Stimulated activated CD8-positive, alpha-beta memory T cell treated with anti-CD3 and anti-CD28 coated beads, Interleukin-15, amount 100 ng/mL, for 4 hours (primary cell): Measurements from ENCODE around the gene RBM7.

ENCODE experiments used
- DNase-seq, 2 donors: peaks; one replicate each; pipeline ENCODE4 v3.0.0-alpha.2; 2020; ENCODE audit warnings: low read depth in 2 of 2

Gene RBM7

GRCh38 chr11:114400216-114400914 lies at the start of gene RBM7, which contains the start of gene C11orf71:
RBM7 (plus strand) TSS chr11:114400666; CDS start chr11:114400672, 6 bp downstream.
C11orf71 (minus strand) TSS chr11:114400511; CDS start chr11:114400331, 180 bp downstream.
- peak; percentile 97 to 98 for DNase-seq

DNA sequence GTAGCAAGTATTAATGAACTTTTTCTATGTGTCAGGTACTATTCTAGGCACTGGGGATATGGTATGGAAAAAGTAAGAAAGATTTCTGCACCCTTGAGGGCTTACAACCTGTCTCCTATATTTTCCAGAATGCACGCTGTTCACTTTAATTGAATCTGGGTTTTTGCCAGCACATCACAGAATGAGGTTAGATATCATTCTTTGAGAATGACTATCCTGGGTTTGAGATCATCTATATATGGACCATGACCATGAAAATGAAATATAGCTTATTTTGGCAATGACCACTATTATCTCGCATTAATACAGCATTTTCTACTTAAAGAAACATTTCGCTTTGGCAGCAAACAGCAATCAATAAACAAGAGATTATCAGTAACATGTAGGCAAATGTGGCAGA lies 47.0 kb upstream of the RBM7 start:
- no peak for DNase-seq

- no peak for DNase-seq
Measured at GRCh38 chr11:114354076-114354475, 46.4 kb upstream of the RBM7 start.

GRCh38 chr11:114358716-114359115 lies 41.8 kb upstream of the RBM7 start:
- DNase-seq: no peak

- DNase-seq: no peak
Measured at GRCh38 chr11:114359342-114359741, 41.1 kb upstream of the RBM7 start.

GRCh38 chr11:114362326-114362725 lies 38.1 kb upstream of the RBM7 start:
- no peak for DNase-seq

- no peak for DNase-seq
Measured at GRCh38 chr11:114362958-114363357, 37.5 kb upstream of the RBM7 start.

DNA sequence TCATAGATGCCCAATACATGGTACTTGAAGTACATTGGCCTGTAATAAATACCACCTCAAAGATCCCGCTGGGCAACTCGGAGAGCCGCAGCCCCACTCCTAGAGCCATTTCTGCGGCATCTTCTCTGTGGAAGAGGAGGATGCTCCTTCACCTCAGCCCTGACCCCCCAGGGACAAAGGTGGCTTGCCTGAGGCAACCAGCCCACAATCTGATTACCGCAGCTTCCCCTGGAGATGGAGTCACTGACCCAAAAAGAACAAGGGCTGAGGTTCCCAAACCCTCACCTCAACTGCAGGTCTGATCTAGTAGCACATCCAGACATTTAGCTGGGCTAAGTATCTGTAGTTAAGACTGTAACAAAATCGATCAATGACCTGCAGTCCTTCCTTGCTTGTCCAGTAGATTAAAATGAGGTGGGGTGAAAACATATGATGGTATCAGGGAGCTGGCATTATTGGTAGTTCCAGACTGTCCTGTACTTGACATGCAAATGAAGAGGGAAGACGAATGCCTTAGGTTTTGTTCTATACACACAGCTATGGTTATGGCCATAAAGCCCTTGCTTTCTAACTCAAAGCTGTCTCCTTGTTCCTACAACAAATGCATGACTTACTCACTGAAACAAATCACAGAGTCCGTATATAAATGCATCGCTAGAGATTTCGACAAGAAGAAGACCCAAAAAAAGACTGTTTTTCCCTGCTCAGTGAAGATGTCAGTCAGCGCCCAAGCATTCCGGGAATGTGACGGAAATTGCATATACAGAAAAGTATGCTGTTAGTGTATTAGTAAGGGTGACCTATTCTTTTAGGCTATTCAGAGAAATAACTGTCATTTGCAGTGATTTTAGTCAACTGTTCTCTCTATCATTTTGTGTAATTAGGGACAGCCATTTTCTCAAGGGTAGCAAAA lies 33.9 kb upstream of the RBM7 start:
- no peak for DNase-seq

DNA sequence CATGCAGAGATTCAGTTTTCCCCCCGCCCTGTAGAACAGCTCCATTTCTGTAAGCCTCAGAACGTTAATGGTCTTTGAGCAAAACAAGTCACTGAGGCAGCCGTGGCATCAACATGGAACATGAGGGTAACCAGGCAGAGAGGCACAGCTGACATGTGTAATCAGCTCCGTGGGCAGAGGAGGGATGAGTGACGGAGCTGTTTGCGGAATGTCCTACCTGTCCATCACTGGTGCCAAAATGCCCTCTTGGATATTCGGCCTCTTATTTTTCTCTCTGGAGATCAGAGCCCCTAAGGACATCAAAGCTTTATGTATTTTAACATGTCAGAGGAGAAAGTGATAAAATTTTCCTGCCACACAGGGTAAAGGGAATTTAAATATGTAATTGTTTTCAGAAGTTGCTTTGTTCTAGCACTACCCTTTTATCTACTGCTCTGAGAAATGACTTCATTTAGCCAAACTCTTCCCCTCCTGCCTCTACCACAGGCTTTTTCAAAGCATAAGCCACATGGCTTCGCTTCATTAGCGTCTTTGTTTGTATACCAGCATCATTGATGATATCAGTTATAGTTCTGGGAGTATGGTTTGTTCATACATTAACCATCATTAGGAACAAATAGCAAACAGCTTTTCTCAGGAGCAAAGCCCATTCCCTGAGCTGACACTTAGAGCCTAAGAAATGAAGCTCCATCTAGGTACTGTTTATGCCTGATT lies 33.1 kb upstream of the RBM7 start:
- DNase-seq: no peak

DNA sequence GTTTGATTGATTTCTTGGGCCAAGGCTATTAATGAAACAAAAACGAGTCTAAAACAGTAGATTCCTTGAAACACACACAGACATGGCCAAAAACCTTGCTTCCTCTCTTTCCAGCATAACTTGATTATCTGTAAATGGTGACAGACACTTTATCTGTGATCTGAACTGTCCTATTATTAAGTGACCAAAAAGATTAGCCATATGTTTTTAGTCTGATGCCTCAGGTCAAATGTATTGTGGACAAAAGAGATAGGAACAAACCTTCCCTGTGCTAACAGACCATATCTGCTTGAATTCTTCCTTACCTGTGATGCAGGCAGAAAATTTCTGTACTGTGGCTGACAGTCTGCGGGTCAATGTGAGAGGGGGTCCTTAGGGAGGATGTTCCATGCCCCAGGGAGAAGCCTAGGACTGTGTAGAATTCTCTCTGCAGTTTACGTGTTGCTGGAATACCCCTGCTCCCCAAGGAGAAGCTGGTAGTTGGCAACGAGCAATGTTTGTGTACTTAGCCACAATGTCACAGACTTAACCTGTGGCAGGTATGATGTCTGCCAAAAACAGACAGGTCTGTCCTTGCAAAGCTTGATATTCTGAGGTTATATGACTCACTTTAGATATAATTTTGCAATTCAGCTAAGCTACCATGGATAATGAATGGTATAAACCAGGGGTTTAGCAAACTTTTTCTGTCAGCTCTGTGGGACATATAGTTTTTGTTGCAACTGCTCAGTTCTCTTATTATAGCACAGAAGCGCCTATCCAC lies 31.4 kb upstream of the RBM7 start:
- DNase-seq: no peak

- DNase-seq: no peak
Measured at GRCh38 chr11:114375052-114375451, 25.4 kb upstream of the RBM7 start.

GRCh38 chr11:114377612-114378267 lies 22.7 kb upstream of the RBM7 start:
- no peak for DNase-seq

DNA sequence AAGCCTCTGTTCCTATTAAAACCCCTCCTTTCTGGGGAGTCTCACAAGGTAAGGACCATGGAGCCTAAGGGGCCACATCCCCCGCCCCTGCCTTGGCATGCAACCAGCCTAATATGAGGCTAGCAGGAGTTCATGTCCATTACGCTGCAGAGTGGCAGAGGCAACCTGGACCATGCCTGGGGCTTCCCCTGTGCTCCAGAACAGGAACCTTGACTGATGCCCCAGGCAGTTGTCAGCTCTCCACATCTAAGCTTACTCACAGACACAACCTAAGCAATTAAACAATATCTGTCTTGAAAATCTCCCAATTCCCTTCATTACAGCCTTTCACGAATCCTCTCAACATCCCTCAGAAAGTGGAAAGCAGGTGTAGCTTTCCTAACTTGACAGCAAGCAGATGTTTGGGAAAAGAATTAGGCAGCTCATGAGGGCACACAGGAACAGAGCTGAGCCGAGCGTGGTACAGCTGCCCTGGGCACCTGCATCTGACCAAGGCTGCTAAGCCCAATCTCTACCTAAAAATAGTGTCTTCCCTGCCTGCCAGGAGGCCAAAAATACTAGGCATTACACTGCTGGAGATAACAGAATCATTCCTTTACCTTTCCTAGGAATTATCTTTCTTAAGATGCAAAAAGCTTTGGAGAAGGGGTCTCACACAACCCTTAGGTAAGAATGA lies 20.9 kb upstream of the RBM7 start:
- DNase-seq: no peak

- DNase-seq: no peak
Measured at GRCh38 chr11:114382509-114382908, 18.0 kb upstream of the RBM7 start.

- no peak for DNase-seq
Measured at GRCh38 chr11:114384487-114384886, 16.0 kb upstream of the RBM7 start.

GRCh38 chr11:114386131-114386530 lies 14.3 kb upstream of the RBM7 start:
- no peak for DNase-seq

DNA sequence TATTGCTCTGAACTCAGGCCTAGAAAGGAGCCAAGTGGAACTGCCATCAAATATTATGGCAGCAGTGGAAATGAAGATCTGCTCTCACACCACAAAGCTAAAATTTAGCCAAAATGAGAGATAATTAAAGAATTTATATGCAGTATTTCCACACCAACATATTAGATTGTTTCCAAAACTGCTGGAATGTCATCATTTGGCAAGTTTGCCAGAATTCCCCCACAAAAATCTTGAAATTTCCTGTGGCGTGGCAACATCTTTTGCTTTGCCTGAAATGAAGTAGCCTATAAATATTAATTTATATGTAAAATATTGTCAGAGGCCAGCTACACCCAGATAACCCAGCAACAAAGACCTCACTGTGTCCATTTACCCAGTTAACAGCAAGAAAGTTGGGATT lies 13.9 kb upstream of the RBM7 start:
- DNase-seq: no peak

DNA sequence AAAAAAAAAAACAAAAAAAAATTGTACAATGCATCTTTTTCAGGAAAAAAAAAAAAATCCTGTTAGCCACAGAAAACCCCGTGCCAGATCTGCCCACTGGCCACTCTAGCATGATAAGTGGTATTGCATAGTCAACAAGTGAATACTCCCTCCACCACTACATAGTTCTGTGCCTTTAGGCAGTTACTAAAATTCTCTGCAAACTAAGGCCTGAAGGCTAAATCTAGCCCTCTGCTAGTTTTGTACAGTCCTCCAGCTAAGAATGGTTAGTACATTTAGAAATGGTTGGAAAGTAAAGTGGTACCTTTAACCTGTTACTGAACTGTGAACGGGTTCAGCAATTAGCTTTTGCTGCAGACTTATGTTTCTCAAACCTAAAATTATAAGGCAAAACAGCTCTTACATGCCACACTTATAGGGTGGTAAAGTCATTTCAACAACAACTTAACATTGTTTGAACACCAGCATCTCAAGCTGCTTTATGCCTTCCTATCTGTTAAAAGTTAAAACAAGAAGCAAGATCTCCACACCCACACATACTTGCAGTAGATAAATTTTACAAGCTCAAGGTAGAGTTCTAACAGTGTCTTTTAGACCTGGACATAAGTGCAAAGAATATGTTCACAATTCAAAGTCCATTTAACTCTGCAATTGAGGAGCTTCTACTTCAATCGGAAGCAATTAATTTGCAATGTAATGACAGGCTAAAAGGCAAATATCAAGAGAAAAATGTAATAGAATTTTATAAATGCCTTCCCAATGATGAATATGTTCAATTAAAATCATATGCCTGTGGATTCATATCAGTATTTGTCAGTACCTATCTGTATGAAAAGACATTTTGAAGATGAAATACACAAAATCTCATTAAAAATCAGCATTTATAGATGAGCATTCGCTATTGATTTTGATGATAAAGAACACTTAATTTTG lies 7.5 kb upstream of the RBM7 start:
- DNase-seq: no peak

GRCh38 chr11:114395736-114396135 lies 4.7 kb upstream of the RBM7 start:
- DNase-seq: no peak
